ENCODE results near the gene EFNA5. TPM values are rescaled to one million over a fixed set of nuclear protein-coding genes. Genes with fewer than 3 reads are reported as not detected.

EFNA5 gene
- polyA plus RNA-seq, 3 donors: 0.01 TPM; not detected in 2

DNA sequence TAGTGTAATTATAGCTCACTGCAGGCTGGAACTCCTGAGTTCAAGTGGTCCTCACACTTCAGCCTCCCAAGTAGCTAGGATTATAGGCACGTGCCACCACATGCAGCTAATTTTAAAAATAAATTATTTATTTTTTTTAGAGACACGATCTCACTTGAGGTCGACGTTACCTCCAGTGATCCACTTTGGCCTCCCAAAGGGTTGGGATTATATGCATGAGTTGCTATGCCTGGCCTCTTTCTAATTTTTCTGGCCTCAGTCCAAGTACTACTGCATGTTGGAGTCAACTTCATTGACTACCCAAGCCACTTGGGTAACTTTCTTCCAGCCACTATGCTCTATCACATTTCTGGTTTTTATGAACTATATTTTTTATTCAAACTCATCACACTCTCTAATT is 148.3 kb downstream of the EFNA5 start:
- WGBS (ENCODE audit: insufficient coverage): no CpG with 5 or more reads among the region's 4 CpGs
- H3K27ac Mint-ChIP-seq: no peak overlapping the region
- H3K27ac ChIP-seq (ENCODE audit: low read depth in 1 of 2, low read length in 2 of 2): no peak overlapping the region
- no peaks in the 10 kb centered on the region for H3K4me1 ChIP-seq (ENCODE audit: control insufficient read depth in 1 of 2, insufficient read depth in 2 of 2, low read length in 2 of 2)
- H3K36me3 ChIP-seq (replicated peaks in 1 of 2; ENCODE audit: control insufficient read depth in 1 of 2, insufficient read depth in 2 of 2, low read length in 2 of 2): no peaks in the 10 kb centered on the region
- H3K79me2 ChIP-seq (ENCODE audit: insufficient read depth, low read length): no peaks in the 10 kb centered on the region
- H2AFZ ChIP-seq (ENCODE audit: insufficient read depth, low read depth, low read length, poor library complexity, severe bottlenecking): no peak overlapping the region
- no peaks in the 10 kb centered on the region for H4K20me1 ChIP-seq (ENCODE audit: insufficient read depth, low read length)
- H3K4me2 ChIP-seq (replicated peaks; ENCODE audit: extremely low read depth, low read length, poor library complexity, severe bottlenecking): no peak overlapping the region
- no peaks in the 10 kb centered on the region for H3K27me3 ChIP-seq (ENCODE audit: control insufficient read depth in 2 of 2, insufficient read depth in 2 of 2, low read length in 2 of 2)
- peaks cover 0 to 2% (median 0%) of the 10 kb centered on the region in 7 donors for H3K9me3 Mint-ChIP-seq
- no peak for DNase-seq
- TF ChIP-seq, protein P1, sequence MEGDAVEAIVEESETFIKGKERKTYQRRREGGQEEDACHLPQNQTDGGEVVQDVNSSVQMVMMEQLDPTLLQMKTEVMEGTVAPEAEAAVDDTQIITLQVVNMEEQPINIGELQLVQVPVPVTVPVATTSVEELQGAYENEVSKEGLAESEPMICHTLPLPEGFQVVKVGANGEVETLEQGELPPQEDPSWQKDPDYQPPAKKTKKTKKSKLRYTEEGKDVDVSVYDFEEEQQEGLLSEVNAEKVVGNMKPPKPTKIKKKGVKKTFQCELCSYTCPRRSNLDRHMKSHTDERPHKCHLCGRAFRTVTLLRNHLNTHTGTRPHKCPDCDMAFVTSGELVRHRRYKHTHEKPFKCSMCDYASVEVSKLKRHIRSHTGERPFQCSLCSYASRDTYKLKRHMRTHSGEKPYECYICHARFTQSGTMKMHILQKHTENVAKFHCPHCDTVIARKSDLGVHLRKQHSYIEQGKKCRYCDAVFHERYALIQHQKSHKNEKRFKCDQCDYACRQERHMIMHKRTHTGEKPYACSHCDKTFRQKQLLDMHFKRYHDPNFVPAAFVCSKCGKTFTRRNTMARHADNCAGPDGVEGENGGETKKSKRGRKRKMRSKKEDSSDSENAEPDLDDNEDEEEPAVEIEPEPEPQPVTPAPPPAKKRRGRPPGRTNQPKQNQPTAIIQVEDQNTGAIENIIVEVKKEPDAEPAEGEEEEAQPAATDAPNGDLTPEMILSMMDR (IDR thresholded peaks at IDR 0.05): no peak
- H3K36me3 Mint-ChIP-seq: no peaks in the 10 kb centered on the region
- intact Hi-C loops (cut with micrococcal nuclease): no loop called here
- no peaks in the 10 kb centered on the region for H3K4me1 Mint-ChIP-seq
- no peaks in the 10 kb centered on the region for H3K27me3 Mint-ChIP-seq (ENCODE audit: low read depth in 3 of 3)
- H3K4me3 ChIP-seq (replicated peaks in 1 of 3; ENCODE audit: low read depth in 2 of 3, low read length in 3 of 3): no peak overlapping the region
- no peaks in the 10 kb centered on the region for H3K9me3 ChIP-seq (replicated peaks in 1 of 2; ENCODE audit: control insufficient read depth in 1 of 2, insufficient read depth in 1 of 2, low read length in 2 of 2)
- no peak overlapping the region for H3K4me3 Mint-ChIP-seq
- H3K9ac ChIP-seq (ENCODE audit: insufficient read depth, low read length, poor library complexity, severe bottlenecking): no peak overlapping the region

DNA sequence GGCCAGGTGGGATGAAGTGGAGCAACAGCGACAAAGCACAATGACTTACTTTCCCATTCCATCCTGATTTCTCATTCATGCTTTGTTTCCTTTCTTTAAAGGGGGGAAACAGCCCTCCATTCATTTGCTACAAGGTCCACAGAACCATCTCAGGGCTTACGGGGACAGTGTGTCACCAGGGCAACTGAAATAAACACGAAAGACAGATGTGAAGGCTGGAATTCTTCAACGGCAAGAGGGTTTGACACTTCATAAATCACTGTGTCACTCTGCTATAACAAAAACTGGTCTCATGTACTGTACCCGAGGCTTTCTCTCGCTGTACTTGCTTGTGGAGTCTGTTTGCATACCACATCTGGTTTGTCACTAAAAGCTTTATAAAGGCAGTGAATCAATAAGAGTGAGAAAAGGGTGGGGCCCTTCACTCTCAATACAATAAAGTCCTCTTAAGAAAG is 150.8 kb downstream of the EFNA5 start:
- Mint-ChIP-seq H3K36me3 (no peaks in the 10 kb centered on the region), H3K4me3 (no peak overlapping the region), H3K9me3 (peaks cover 0 to 2% (median 0%) of the 10 kb centered on the region in 7 donors), H3K27ac (no peak overlapping the region), H3K27me3 (ENCODE audit: low read depth in 3 of 3) (peaks cover 0 to 3% (median 0%) of the 10 kb centered on the region in 3 donors), H3K4me1 (no peaks in the 10 kb centered on the region)
- H3K9me3 ChIP-seq (replicated peaks in 1 of 2; ENCODE audit: control insufficient read depth in 1 of 2, insufficient read depth in 1 of 2, low read length in 2 of 2): no peaks in the 10 kb centered on the region
- H3K36me3 ChIP-seq (replicated peaks in 1 of 2; ENCODE audit: control insufficient read depth in 1 of 2, insufficient read depth in 2 of 2, low read length in 2 of 2): no peaks in the 10 kb centered on the region
- H3K79me2 ChIP-seq (ENCODE audit: insufficient read depth, low read length): no peaks in the 10 kb centered on the region
- no peak for DNase-seq
- no peaks in the 10 kb centered on the region for H3K27me3 ChIP-seq (ENCODE audit: control insufficient read depth in 2 of 2, insufficient read depth in 2 of 2, low read length in 2 of 2)
- no peaks in the 10 kb centered on the region for H4K20me1 ChIP-seq (ENCODE audit: insufficient read depth, low read length)
- no peaks in the 10 kb centered on the region for H3K4me1 ChIP-seq (ENCODE audit: control insufficient read depth in 1 of 2, insufficient read depth in 2 of 2, low read length in 2 of 2)
- H2AFZ ChIP-seq (ENCODE audit: insufficient read depth, low read depth, low read length, poor library complexity, severe bottlenecking): no peak overlapping the region
- H3K4me3 ChIP-seq (replicated peaks in 1 of 3; ENCODE audit: low read depth in 2 of 3, low read length in 3 of 3): no peak overlapping the region
- 100% methylated on average over 2 of the region's 6 CpGs for WGBS (ENCODE audit: insufficient coverage)
- no peak overlapping the region for H3K9ac ChIP-seq (ENCODE audit: insufficient read depth, low read length, poor library complexity, severe bottlenecking)
- H3K4me2 ChIP-seq (replicated peaks; ENCODE audit: extremely low read depth, low read length, poor library complexity, severe bottlenecking): no peak overlapping the region
- TF ChIP-seq, protein P1 (IDR thresholded peaks at IDR 0.05): no peak
- intact Hi-C loops (cut with micrococcal nuclease): no loop called here
- no peak overlapping the region for H3K27ac ChIP-seq (ENCODE audit: low read depth in 1 of 2, low read length in 2 of 2)

Measured in CD14-positive monocyte (primary cell).